GM12865 (cell line): Measurements from ENCODE around the gene DPM2.

Experiments used
- DNase-seq: peaks from one replicate; pipeline ENCODE4 v3.0.0; 2010; ENCODE audit warnings: low read depth
- H3K4me3 ChIP-seq: 2 replicates; pipeline ENCODE4 v1.5.1; 2011; ENCODE audit warnings: mild to moderate bottlenecking, low read depth, low read length, control low read depth
- TF ChIP-seq, protein P1 (sequence below): IDR thresholded peaks from 2 replicates; pipeline ENCODE4 v1.5.1; 2011; ENCODE audit warnings: low read length, control low read depth, low read depth, inconsistent platforms; ENCODE audit not compliant: insufficient read depth; ENCODE audit errors: missing control alignments

DPM2 gene

DNA sequence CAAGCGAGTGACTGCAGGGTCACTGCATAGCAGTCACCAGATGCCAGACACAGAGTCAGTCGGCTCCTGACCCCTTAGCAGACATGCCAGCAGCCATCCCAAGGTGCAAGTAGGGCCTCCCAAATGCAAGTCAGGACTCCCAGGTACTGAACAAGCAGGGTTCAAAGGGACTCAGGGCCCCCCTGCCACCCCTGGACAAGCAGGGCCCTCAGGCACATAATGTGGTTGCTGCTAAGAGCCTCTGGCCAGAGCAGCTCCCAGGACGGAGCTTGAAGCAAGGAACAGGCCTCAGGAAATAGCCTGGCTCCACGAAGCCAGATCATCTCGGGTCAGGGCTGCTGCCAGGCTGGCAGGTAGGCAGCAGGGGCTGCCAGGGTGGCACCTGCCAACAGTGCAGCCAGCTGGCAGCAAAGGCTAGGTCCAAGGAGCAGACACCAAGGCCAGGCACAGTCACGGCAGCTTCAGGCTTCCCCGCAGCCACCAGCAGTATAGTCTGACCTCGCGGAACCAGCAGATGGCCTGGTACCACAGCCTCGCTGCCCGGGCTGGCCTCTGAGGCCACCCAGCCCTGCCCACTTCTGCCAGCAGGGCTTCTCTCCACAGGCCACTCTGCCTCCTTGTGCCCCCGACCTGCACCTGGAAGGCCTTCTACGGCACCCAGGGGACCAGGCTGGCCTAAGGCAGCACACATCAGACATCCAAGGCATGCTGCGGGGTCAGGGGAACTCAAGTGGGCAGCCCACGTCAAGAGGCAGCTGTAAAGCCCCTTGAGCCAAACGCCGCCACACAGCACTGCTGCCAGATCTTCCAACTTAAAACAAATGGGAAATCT lies 35.7 kb upstream of the DPM2 start:
- no peak for DNase-seq
- TF ChIP-seq, protein P1, sequence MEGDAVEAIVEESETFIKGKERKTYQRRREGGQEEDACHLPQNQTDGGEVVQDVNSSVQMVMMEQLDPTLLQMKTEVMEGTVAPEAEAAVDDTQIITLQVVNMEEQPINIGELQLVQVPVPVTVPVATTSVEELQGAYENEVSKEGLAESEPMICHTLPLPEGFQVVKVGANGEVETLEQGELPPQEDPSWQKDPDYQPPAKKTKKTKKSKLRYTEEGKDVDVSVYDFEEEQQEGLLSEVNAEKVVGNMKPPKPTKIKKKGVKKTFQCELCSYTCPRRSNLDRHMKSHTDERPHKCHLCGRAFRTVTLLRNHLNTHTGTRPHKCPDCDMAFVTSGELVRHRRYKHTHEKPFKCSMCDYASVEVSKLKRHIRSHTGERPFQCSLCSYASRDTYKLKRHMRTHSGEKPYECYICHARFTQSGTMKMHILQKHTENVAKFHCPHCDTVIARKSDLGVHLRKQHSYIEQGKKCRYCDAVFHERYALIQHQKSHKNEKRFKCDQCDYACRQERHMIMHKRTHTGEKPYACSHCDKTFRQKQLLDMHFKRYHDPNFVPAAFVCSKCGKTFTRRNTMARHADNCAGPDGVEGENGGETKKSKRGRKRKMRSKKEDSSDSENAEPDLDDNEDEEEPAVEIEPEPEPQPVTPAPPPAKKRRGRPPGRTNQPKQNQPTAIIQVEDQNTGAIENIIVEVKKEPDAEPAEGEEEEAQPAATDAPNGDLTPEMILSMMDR, result no peak
- no peak overlapping the region for H3K4me3 ChIP-seq

- no peak for DNase-seq
- TF ChIP-seq, protein P1, result no peak
- no peak overlapping the region for H3K4me3 ChIP-seq
Measured at GRCh38 chr9:127972236-127972871, 34.7 kb upstream of the DPM2 start.

GRCh38 chr9:127971357-127972235 lies 33.9 kb upstream of the DPM2 start:
- peak; percentile 50 for DNase-seq
- H3K4me3 ChIP-seq, result no peak overlapping the region
- TF ChIP-seq, protein P1, result no peak

- H3K4me3 ChIP-seq, result peak overlapping the region; percentile 29
- DNase-seq, result peak; percentile 96
- TF ChIP-seq, protein P1, result no peak
Measured at GRCh38 chr9:127970401-127971313, 33.0 kb upstream of the DPM2 start.

DNA sequence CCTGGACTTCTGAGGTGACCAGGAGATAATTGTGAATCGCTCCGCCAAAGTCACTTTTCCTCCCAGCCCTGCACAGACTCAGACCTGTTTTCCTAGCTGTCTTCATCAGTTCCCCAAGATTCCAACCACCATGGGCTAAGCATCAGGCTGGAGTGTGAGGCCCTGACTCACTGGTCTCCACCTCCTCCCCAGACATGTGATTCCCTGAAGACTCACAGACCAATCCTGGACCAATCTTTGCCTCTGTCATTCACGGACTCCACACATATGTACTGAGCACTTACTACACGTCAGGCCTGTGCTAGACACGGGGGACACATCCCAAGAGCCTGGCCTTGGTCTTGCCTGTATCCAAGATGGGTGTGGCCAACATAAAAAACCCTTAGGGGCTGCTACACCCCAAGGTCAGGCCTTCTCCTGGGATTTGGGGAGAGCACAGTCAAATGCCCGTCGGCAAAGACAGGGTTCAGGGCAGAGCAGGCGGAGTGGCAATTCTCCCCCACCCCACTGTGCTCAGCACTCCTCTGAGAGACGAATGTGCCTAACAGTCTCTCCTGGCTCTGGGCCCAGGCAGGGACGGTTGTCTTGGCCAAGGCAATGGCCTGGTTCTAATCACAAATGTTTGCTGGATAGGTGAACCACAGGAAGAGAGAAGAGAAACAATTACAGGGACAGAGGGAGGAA lies 31.2 kb upstream of the DPM2 start:
- TF ChIP-seq, protein P1, result no peak
- no peak for DNase-seq
- no peak overlapping the region for H3K4me3 ChIP-seq
